Measurements from ENCODE around the gene GALK2. TPM values are rescaled to one million over a fixed set of nuclear protein-coding genes. Genes with fewer than 3 reads are reported as not detected.

The GALK2 gene
- polyA plus RNA-seq, 1 donor (not counting 4 experiments of a cell fraction or from before 2014, with no cell fraction given) = 29.7 TPM

DNA sequence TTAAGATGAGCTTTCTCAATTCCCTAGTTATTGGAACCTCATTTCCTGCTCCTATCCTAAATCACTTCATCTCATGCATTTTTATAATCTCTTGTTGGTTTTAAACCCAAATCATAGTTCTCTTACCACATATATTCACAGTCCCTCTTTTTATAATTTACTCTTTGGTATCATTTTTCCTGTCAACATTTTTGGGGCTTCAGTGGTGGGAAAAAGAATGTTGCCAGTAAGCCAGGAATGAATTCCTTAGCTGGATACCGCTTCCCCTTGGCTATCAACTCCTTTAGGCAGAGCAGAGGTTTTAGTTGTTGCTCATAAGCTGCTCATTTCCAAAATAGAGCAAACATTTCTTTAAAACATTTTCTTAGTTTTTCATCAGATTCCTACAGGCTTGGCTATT, 112.3 kb downstream of the GALK2 start:
- dilution Hi-C loops (cut with MboI; ENCODE audit: extremely low pct_ligation_motif_present, low sequenced_read_pairs) = no loop called here
- FAIRE-seq (no peak), DNase-seq (ENCODE audit: low read depth, low spot score) (no peak)

GRCh38 chr15:49286649-49287404, 116.8 kb downstream of the GALK2 start:
- FAIRE-seq = no peak
- no peaks in the 10 kb centered on the region for H3K9me3 ChIP-seq (ENCODE audit: control insufficient read depth, low read depth, low read length)
- no peak overlapping the region for H3K4me3 ChIP-seq (ENCODE audit: control insufficient read depth in 2 of 3, extremely low read depth in 1 of 3, insufficient read depth in 2 of 3, low read depth in 1 of 3, low read length in 3 of 3)
- no peak overlapping the region for H3K27ac ChIP-seq (ENCODE audit: control insufficient read depth, insufficient read depth, low read length)
- no peaks in the 10 kb centered on the region for H3K9me1 ChIP-seq (ENCODE audit: control insufficient read depth, extremely low read depth, insufficient read depth, low read length)
- TF ChIP-seq, protein P1, sequence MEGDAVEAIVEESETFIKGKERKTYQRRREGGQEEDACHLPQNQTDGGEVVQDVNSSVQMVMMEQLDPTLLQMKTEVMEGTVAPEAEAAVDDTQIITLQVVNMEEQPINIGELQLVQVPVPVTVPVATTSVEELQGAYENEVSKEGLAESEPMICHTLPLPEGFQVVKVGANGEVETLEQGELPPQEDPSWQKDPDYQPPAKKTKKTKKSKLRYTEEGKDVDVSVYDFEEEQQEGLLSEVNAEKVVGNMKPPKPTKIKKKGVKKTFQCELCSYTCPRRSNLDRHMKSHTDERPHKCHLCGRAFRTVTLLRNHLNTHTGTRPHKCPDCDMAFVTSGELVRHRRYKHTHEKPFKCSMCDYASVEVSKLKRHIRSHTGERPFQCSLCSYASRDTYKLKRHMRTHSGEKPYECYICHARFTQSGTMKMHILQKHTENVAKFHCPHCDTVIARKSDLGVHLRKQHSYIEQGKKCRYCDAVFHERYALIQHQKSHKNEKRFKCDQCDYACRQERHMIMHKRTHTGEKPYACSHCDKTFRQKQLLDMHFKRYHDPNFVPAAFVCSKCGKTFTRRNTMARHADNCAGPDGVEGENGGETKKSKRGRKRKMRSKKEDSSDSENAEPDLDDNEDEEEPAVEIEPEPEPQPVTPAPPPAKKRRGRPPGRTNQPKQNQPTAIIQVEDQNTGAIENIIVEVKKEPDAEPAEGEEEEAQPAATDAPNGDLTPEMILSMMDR (optimal IDR thresholded peaks at IDR 0.05 in 1 of 3, IDR thresholded peaks at IDR 0.05 in 1 of 3, conservative IDR thresholded peaks at IDR 0.05 in 1 of 3; ENCODE audit: extremely low read depth in 1 of 3, insufficient read depth in 2 of 3, low read length in 3 of 3) = no peak
- no peak for TF ChIP-seq EZH2 (IDR thresholded peaks at IDR 0.05; ENCODE audit: low read length)
- H3K4me2 ChIP-seq (ENCODE audit: control insufficient read depth, extremely low read depth, insufficient read depth, low read depth, low read length) = no peak overlapping the region
- no peaks in the 10 kb centered on the region for H4K20me1 ChIP-seq (ENCODE audit: control insufficient read depth, extremely low read depth, insufficient read depth, low read length)
- H3K79me2 ChIP-seq (ENCODE audit: control insufficient read depth, insufficient read depth, low read length) = no peaks in the 10 kb centered on the region
- no peaks in the 10 kb centered on the region for H3K4me1 ChIP-seq (ENCODE audit: control insufficient read depth, extremely low read depth, insufficient read depth, low read length)
- no peak overlapping the region for H2AFZ ChIP-seq (ENCODE audit: control insufficient read depth, low read length)
- H3K9ac ChIP-seq (ENCODE audit: control insufficient read depth, extremely low read depth, insufficient read depth, low read length) = no peak overlapping the region
- dilution Hi-C loops (cut with MboI; ENCODE audit: extremely low pct_ligation_motif_present, low sequenced_read_pairs) = no loop called here
- H3K36me3 ChIP-seq (ENCODE audit: control insufficient read depth in 2 of 2, extremely low read depth in 1 of 2, insufficient read depth in 2 of 2, low read length in 2 of 2) = peaks cover 1 to 3% of the 10 kb centered on the region in 2 experiments
- no peaks in the 10 kb centered on the region for H3K27me3 ChIP-seq (ENCODE audit: control insufficient read depth, extremely low read depth, insufficient read depth, low read length)
- no peak for DNase-seq (ENCODE audit: low read depth, low spot score)

More for the DNA sequence above, 112.3 kb downstream of the GALK2 start:
- Histone ChIP-seq H3K79me2 (ENCODE audit: control insufficient read depth, insufficient read depth, low read length) (no peaks in the 10 kb centered on the region), H3K9ac (ENCODE audit: control insufficient read depth, extremely low read depth, insufficient read depth, low read length) (no peak overlapping the region), H3K4me1 (ENCODE audit: control insufficient read depth, extremely low read depth, insufficient read depth, low read length) (no peaks in the 10 kb centered on the region), H3K9me1 (ENCODE audit: control insufficient read depth, extremely low read depth, insufficient read depth, low read length) (no peaks in the 10 kb centered on the region), H3K36me3 (ENCODE audit: control insufficient read depth in 2 of 2, extremely low read depth in 1 of 2, insufficient read depth in 2 of 2, low read length in 2 of 2) (peaks cover 3% of the 10 kb centered on the region in 2 experiments), H3K9me3 (ENCODE audit: control insufficient read depth, low read depth, low read length) (no peaks in the 10 kb centered on the region), H3K27ac (ENCODE audit: control insufficient read depth, insufficient read depth, low read length) (no peak overlapping the region), H2AFZ (ENCODE audit: control insufficient read depth, low read length) (no peak overlapping the region), H3K27me3 (ENCODE audit: control insufficient read depth, extremely low read depth, insufficient read depth, low read length) (no peaks in the 10 kb centered on the region), H3K4me2 (ENCODE audit: control insufficient read depth, extremely low read depth, insufficient read depth, low read depth, low read length) (no peak overlapping the region), H3K4me3 (ENCODE audit: control insufficient read depth in 2 of 3, extremely low read depth in 1 of 3, insufficient read depth in 2 of 3, low read depth in 1 of 3, low read length in 3 of 3) (no peak overlapping the region), H4K20me1 (ENCODE audit: control insufficient read depth, extremely low read depth, insufficient read depth, low read length) (no peaks in the 10 kb centered on the region)
- no peak for TF ChIP-seq EZH2 (IDR thresholded peaks at IDR 0.05; ENCODE audit: low read length)
- TF ChIP-seq, protein P1 (optimal IDR thresholded peaks at IDR 0.05 in 1 of 3, IDR thresholded peaks at IDR 0.05 in 1 of 3, conservative IDR thresholded peaks at IDR 0.05 in 1 of 3; ENCODE audit: extremely low read depth in 1 of 3, insufficient read depth in 2 of 3, low read length in 3 of 3) = no peak

Data from keratinocyte (primary cell).